H9 (cell line): Measurements from ENCODE around the gene OXLD1. TPM values are rescaled to one million over a fixed set of nuclear protein-coding genes. Genes with fewer than 3 reads are reported as not detected.
"Not testable (repeated sequence)": the region's sequence is repeated elsewhere in the genome, so short reads cannot be mapped to it uniquely, and the experiment has no call there.

Source experiments
- DNase-seq: peaks from one replicate; pipeline ENCODE4 v3.0.0-alpha.2; 2017
- H2AFZ ChIP-seq: one replicate; pipeline ENCODE4 v1.6.1; 2013; ENCODE audit warnings: mild to moderate bottlenecking, low read length, control low read depth, moderate library complexity
- H2AK5ac ChIP-seq: 2 replicates; pipeline ENCODE4 v1.6.1; 2013; ENCODE audit warnings: low read length, control low read depth, mixed read lengths; ENCODE audit not compliant: insufficient read length
- H2BK120ac ChIP-seq: one replicate; pipeline ENCODE4 v1.6.1; 2013; ENCODE audit warnings: low read depth, mild to moderate bottlenecking, low read length, control low read depth, inconsistent platforms; ENCODE audit not compliant: poor library complexity, severe bottlenecking
- H2BK12ac ChIP-seq: 2 replicates; pipeline ENCODE4 v1.6.1; 2013; ENCODE audit warnings: low read length, control low read depth, mixed read lengths, low read depth; ENCODE audit not compliant: insufficient read length
- H2BK15ac ChIP-seq: 2 replicates; pipeline ENCODE4 v1.6.1; 2013; ENCODE audit warnings: low read depth, low read length, control low read depth
- H2BK20ac ChIP-seq: one replicate; pipeline ENCODE4 v1.6.1; 2013; ENCODE audit warnings: low read depth, mild to moderate bottlenecking, low read length, control low read depth, inconsistent platforms; ENCODE audit not compliant: poor library complexity, severe bottlenecking
- H2BK5ac ChIP-seq: 2 replicates; pipeline ENCODE4 v1.6.1; 2013; ENCODE audit warnings: low read length, control low read depth, mixed read lengths; ENCODE audit not compliant: insufficient read length
- H3K14ac ChIP-seq: 2 replicates; pipeline ENCODE4 v1.6.1; 2013; ENCODE audit warnings: low read length, control low read depth; ENCODE audit not compliant: insufficient read depth
- H3K18ac ChIP-seq: 2 replicates; pipeline ENCODE4 v1.6.1; 2013; ENCODE audit warnings: low read depth, mild to moderate bottlenecking, mixed read lengths, low read length, control low read depth; ENCODE audit not compliant: insufficient read length
- H3K23ac ChIP-seq: 2 replicates; pipeline ENCODE4 v1.6.1; 2013; ENCODE audit warnings: low read length, control low read depth, mixed read lengths, low read depth; ENCODE audit not compliant: insufficient read length
- H3K23me2 ChIP-seq: 2 replicates; pipeline ENCODE4 v1.6.1; 2013; ENCODE audit warnings: low read depth, mild to moderate bottlenecking, mixed read lengths, low read length, control low read depth; ENCODE audit not compliant: insufficient read length, poor library complexity, severe bottlenecking
- H3K27ac ChIP-seq: 2 replicates; pipeline ENCODE4 v1.5.1; 2013; ENCODE audit warnings: low read length, control low read depth, mixed read lengths, low read depth; ENCODE audit not compliant: insufficient read length
- H3K27me3 ChIP-seq: 2 replicates; pipeline ENCODE4 v1.6.1; 2013; ENCODE audit warnings: low read length, control low read depth, inconsistent platforms; ENCODE audit not compliant: insufficient read depth
- H3K4ac ChIP-seq: 2 replicates; pipeline ENCODE4 v1.6.1; 2013; ENCODE audit warnings: low read depth, mild to moderate bottlenecking, control low read depth, inconsistent platforms, low read length, moderate library complexity
- H3K4me1 ChIP-seq: 2 replicates; pipeline ENCODE4 v1.6.1; 2013; ENCODE audit warnings: low read length, control low read depth, inconsistent platforms; ENCODE audit not compliant: insufficient read depth
- H3K4me2 ChIP-seq: 2 replicates; pipeline ENCODE4 v1.6.1; 2013; ENCODE audit warnings: low read length, control low read depth, mixed read lengths; ENCODE audit not compliant: insufficient read length, insufficient read depth
- H3K56ac ChIP-seq: 2 replicates; pipeline ENCODE4 v1.6.1; 2013; ENCODE audit warnings: low read depth, mild to moderate bottlenecking, mixed read lengths, low read length, control low read depth; ENCODE audit not compliant: insufficient read length
- H3K79me1 ChIP-seq: 2 replicates; pipeline ENCODE4 v1.6.1; 2013; ENCODE audit warnings: low read depth, mild to moderate bottlenecking, moderate library complexity, low read length, control low read depth, inconsistent platforms; ENCODE audit not compliant: insufficient read depth, poor library complexity, severe bottlenecking
- H3K79me2 ChIP-seq: 2 replicates; pipeline ENCODE4 v1.6.1; 2013; ENCODE audit warnings: low read length, control low read depth, inconsistent platforms; ENCODE audit not compliant: insufficient read depth
- H3K9ac ChIP-seq: 2 replicates; pipeline ENCODE4 v1.6.1; 2013; ENCODE audit warnings: low read length, control low read depth, mixed read lengths; ENCODE audit not compliant: insufficient read length; ENCODE audit errors: extremely low read depth
- H3K9me3 ChIP-seq: one replicate; pipeline ENCODE4 v1.6.1; 2013; ENCODE audit warnings: low read depth, low read length, inconsistent platforms; ENCODE audit not compliant: control insufficient read depth
- H3T11ph ChIP-seq: one replicate; pipeline ENCODE4 v1.6.1; 2013; ENCODE audit warnings: mild to moderate bottlenecking, low read length, control low read depth, inconsistent platforms
- H4K20me1 ChIP-seq: one replicate; pipeline ENCODE4 v1.6.1; 2013; ENCODE audit not compliant: control insufficient read depth, insufficient read length, insufficient read depth
- H4K5ac ChIP-seq: 2 replicates; pipeline ENCODE4 v1.6.1; 2013; ENCODE audit warnings: low read depth, mild to moderate bottlenecking, mixed read lengths, low read length, control low read depth; ENCODE audit not compliant: insufficient read length
- H4K8ac ChIP-seq: replicated peaks from 2 replicates; pipeline ENCODE4 v1.6.1; 2013; ENCODE audit warnings: low read length, control low read depth, mixed read lengths, low read depth; ENCODE audit not compliant: insufficient read length
- H4K91ac ChIP-seq: 2 replicates; pipeline ENCODE4 v1.6.1; 2013; ENCODE audit warnings: low read depth, mild to moderate bottlenecking, moderate library complexity, mixed read lengths, low read length, control low read depth; ENCODE audit not compliant: insufficient read length
- H3K27ac Mint-ChIP-seq, 3 experiments: 2 replicates in 2 of 3; 3 replicates in 1 of 3; pipeline ENCODE4 v1.8.0; 2020 to 2021; ENCODE audit warnings: mixed read lengths in 3 of 3, mild to moderate bottlenecking in 1 of 3, moderate library complexity in 1 of 3
- H3K27me3 Mint-ChIP-seq: 2 replicates; pipeline ENCODE4 v1.8.0; 2021; ENCODE audit warnings: low read depth, mild to moderate bottlenecking, moderate library complexity, mixed read lengths
- H3K36me3 Mint-ChIP-seq, 3 experiments: 2 replicates in 2 of 3; 3 replicates in 1 of 3; pipeline ENCODE4 v1.8.0; 2020 to 2021; ENCODE audit warnings: low read depth in 3 of 3, mixed read lengths in 3 of 3; ENCODE audit not compliant: insufficient read depth in 1 of 3
- H3K4me1 Mint-ChIP-seq, 2 experiments: 2 replicates each; pipeline ENCODE4 v1.8.0; 2020; ENCODE audit warnings: mixed read lengths in 2 of 2
- H3K4me3 Mint-ChIP-seq, 2 experiments: 2 replicates in 1 of 2; 3 replicates in 1 of 2; pipeline ENCODE4 v1.8.0; 2020 to 2021; ENCODE audit warnings: mild to moderate bottlenecking in 2 of 2, mixed read lengths in 2 of 2, moderate library complexity in 1 of 2
- H3K9me3 Mint-ChIP-seq, 2 experiments: 2 replicates in 1 of 2; 3 replicates in 1 of 2; pipeline ENCODE4 v1.8.0; 2020; ENCODE audit warnings: mild to moderate bottlenecking in 2 of 2, mixed read lengths in 2 of 2, moderate library complexity in 1 of 2
- CTCF ChIP-seq: fragments of 200-600 bp; sonication (generic); conservative IDR thresholded peaks from 3 replicates; pipeline ENCODE4 v1.8.0; 2021; ENCODE audit warnings: antibody characterized with exemption, mild to moderate bottlenecking
- WGBS: extraction: QIAGEN DNeasy Blood & Tissue Kit; methylation state at CpG from one replicate; pipeline ENCODE4 v1.1.7; 2013; ENCODE audit warnings: missing lambda C conversion rate, low lambda C conversion rate, mixed read lengths; ENCODE audit not compliant: insufficient read length; ENCODE audit errors: extremely low coverage; 5-methylcytosine and 5-hydroxymethylcytosine counted together
- total RNA-seq: library from RNA; stranded (reverse); gene quantifications from 2 replicates; pipeline ENCODE4 v1.2.1, GENCODE V29; 2021

OXLD1 gene
- total RNA-seq, 1 experiment from 2014 or later = 25.0 TPM

GRCh38 chr17:81621494-81622130 is 44.8 kb downstream of the OXLD1 start:
- Histone ChIP-seq H4K5ac (no peak overlapping the region), H3K4ac (no peak overlapping the region), H4K8ac (no peak overlapping the region), H2BK5ac (no peak overlapping the region), H3K9me3 (no peaks in the 10 kb centered on the region), H3K56ac (no peak overlapping the region), H3K79me2 (peaks cover 2% of the 10 kb centered on the region; the same call in 1 of the 2 replicates), H2BK120ac (no peak overlapping the region), H3K27ac (no peak overlapping the region), H2BK15ac (no peak overlapping the region), H3K9ac (no peak overlapping the region), H2BK12ac (no peak overlapping the region), H3K4me1 (no peaks in the 10 kb centered on the region), H4K20me1 (peaks cover 2% of the 10 kb centered on the region), H4K91ac (no peak overlapping the region), H3K79me1 (peaks cover 6% of the 10 kb centered on the region), H2AK5ac (no peak overlapping the region), H2BK20ac (no peak overlapping the region), H3T11ph (no peak overlapping the region), H3K27me3 (no peaks in the 10 kb centered on the region), H3K18ac (no peak overlapping the region), H3K14ac (no peak overlapping the region), H3K23ac (no peak overlapping the region), H3K4me2 (no peak overlapping the region), H3K23me2 (no peaks in the 10 kb centered on the region), H2AFZ (no peak overlapping the region)
- H3K27ac Mint-ChIP-seq = no peak overlapping the region
- DNase-seq = no peak
- TF ChIP-seq CTCF = no peak
- no peaks in the 10 kb centered on the region for H3K27me3 Mint-ChIP-seq
- H3K4me1 Mint-ChIP-seq = no peaks in the 10 kb centered on the region
- no peak overlapping the region for H3K4me3 Mint-ChIP-seq
- H3K9me3 Mint-ChIP-seq = peaks cover 7 to 8% of the 10 kb centered on the region in 2 experiments
- peaks cover 71 to 93% (median 80%) of the 10 kb centered on the region in 3 experiments for H3K36me3 Mint-ChIP-seq
- no CpG with 5 or more reads among the region's 11 CpGs for WGBS

- H4K8ac ChIP-seq = not testable (repeated sequence)
Measured at GRCh38 chr17:81618307-81618706, 48.1 kb downstream of the OXLD1 start.

More at GRCh38 chr17:81618307-81618706, 48.1 kb downstream of the OXLD1 start:
- peaks cover 56 to 90% (median 79%) of the 10 kb centered on the region in 3 experiments for H3K36me3 Mint-ChIP-seq
- H2AK5ac ChIP-seq, H4K5ac ChIP-seq, H3K4ac ChIP-seq, H3K27ac ChIP-seq, H3K9me3 ChIP-seq, H3K9me3 Mint-ChIP-seq, H3K9ac ChIP-seq, H3K27me3 ChIP-seq, H3K23me2 ChIP-seq, H2AFZ ChIP-seq, H3K23ac ChIP-seq, H3K27me3 Mint-ChIP-seq, H2BK12ac ChIP-seq, H3K56ac ChIP-seq, H3K4me1 Mint-ChIP-seq, H3K27ac Mint-ChIP-seq, H3K4me1 ChIP-seq, H2BK20ac ChIP-seq, H3K4me2 ChIP-seq, H3T11ph ChIP-seq, H2BK15ac ChIP-seq, H4K20me1 ChIP-seq, H3K18ac ChIP-seq, DNase-seq, H3K14ac ChIP-seq, H4K91ac ChIP-seq, H2BK120ac ChIP-seq, H3K4me3 Mint-ChIP-seq, H2BK5ac ChIP-seq, H3K79me2 ChIP-seq: not testable (repeated sequence)
- no CpG with 5 or more reads among the region's 36 CpGs for WGBS
- H3K79me1 ChIP-seq = peaks cover 12% of the 10 kb centered on the region
